Colon (tissue), 2 donors: ENCODE results near the gene COG8.

ENCODE experiments used
- FAIRE-seq: peaks from 2 replicates; lab custom pipeline; 2012; peaks lifted over from hg19 to GRCh38; lab: Jason Lieb, UNC
- donor health status: control.
- donor health status: control.

COG8 gene

GRCh38 chr16:69345923-69346322 lies 6.6 kb upstream of the COG8 start:
- no peak for FAIRE-seq

- FAIRE-seq: no peak
These were observed 4.8 kb upstream of the COG8 start for GRCh38 chr16:69344171-69344570.

GRCh38 chr16:69340095-69340644 lies 806 bp upstream of the COG8 start:
- FAIRE-seq: no peak

DNA sequence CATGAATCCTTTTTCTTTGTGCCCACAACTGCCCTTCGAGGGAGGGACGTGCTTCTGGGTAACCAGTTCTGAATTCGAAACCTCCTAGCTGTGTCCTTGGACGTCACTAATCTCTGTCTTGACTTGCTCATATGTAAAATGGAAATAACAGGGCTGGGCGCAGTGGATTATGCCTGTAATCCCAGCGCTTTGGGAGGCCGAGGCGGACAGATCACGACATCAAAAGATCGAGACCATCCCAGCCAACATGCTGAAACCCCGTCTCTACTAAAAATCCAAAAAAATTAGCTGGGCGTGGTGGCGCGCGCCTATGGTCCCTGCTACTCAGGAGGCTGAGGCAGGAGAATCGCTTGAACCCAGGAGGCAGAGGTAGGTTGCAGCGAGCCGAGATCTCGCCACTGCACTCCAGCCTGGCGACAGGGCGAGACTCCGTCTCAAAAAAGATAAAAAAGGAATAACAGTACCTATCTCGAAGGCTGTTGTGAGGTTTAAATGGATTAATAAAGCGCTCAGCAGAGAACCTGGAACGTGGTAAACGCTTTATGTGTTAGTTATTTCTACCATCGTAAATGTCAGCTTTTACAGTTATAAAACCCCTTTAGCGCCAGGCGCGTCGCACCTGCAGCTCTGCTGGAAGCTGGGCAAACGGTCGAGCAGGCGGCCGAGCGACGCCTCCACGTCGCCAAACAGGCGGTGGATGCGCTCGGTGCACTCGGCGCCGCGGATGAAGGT lies 641 bp downstream of the COG8 start:
- no peak for FAIRE-seq

DNA sequence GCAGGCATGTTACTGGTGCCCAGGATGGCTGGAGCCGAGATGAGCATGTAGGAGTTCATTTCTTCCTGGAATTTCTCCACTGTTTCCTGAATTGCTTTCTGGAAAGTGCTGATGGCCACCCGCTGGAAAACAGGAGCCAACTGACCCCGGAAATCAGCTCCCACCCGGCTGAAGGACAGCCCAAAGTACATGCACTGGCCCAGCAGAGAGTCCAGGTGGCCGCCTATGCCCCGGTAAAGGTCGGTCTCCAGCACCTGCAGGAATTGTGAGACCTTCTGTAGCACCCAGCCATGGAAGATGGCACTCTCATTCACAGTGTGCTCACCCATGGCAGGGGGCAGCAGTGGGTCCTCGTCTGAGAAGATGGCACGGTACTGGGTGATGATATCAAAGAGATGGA lies 4.7 kb downstream of the COG8 start:
- FAIRE-seq: no peak

DNA sequence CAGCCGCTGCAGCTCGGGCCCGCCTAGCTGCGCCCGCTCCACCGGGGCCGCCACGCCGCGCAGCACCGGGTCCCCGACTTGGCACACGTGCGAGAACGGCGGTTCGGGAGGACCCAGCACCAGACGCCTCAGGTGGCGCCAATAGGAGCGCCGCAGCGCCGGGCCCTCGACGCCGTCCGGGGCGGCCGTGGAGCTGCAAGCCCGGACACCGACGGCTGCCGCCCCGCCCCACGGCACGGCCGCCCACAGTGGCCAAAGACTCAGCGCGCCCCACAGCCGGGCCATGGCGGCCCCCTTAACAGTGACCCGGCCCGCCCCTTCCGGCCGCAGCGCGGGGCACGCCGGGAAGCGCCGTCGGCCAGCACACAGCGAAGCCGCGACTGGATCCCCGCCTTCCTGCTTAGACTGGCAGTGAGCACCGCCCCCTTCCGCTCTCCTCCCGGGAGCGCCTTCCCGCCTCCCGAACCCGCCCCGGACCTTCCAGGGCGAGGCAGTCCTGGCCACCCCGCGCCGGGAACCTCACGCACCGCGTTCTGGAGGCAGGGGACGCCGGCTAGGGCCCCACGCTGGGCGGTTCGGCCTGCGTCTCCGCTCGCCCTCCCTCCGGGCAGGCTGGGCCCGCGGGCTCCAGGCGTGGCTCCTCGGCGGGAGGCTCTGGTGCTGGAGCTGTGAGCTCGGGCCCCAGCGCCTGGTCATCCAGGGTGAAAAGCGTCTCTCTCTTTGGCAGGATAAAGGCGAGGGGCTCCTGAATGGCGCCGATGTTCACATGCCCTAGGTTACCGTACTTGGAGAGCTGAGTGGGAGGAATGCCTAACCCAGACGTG lies 8.9 kb downstream of the COG8 start, which contains the start of gene PDF:
PDF (minus strand) TSS at position 303 of the 824 bp plus-strand sequence; CDS start at position 285, 18 bp downstream.
- FAIRE-seq: no peak

DNA sequence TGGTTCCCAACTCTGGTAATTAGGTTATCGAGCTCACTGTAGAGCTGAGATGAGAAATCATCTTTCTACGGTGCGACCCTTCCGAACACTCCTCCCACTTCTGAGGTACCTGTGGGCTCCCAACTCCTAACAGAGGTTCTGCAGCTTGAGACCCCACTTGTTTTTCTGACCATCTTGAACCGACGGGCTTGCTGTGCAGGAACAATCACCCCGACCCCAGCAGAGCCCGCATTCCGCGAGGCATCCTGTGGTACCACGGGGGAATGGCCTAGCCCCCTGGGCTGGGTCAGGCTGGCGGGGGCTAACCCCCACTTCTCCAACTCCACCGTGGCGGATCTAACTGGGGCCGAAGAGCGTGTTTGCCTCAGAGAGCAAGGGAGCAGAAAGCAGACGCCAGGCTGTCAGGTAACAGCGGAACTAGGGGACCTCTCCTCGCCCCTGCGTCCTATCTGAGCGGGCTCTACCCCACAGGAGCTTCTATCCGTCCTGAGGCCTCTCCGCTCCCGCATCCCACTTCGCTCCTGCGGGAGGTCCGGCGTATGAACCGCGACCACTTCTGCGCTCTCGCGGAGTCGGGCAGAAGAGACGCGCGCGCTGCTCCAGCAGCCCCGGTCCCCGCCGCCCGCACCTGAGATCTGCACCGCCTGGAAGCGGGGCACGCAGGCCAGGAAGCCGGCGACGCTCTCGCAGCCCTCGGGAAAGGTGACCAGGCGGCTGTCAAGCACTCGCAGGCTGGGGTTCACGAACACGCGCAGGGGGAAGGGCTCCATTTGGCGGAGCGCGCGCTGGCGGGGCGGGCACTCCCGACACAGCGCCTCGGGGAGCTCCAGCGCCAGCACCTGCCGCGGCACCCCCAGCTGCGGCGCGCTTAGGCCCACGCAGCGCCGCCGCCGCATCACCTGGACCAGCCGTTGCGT lies 9.7 kb downstream of the COG8 start:
- no peak for FAIRE-seq

DNA sequence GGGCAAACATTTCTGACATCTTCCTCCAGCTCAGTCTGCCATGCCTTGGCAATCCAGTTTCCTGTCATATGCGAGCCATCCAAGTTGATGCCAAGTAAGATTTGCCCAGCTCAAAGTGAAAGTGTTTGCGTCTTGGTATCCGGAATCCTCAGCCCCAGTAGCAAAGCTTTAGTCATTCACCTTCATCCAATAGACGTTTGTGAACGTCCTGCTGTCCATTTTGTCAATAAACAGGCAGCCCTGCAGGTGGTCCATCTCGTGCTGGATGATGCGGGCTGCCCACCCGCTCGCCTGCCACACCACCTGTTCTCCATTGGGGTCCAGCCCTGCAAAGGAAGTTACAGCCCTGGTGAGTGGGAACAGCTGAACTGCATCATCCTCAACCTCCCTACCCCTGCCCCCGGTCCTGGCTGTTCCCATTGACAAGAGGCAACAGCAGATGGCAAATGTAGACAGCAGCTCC lies 10.5 kb downstream of the COG8 start:
- FAIRE-seq: no peak

DNA sequence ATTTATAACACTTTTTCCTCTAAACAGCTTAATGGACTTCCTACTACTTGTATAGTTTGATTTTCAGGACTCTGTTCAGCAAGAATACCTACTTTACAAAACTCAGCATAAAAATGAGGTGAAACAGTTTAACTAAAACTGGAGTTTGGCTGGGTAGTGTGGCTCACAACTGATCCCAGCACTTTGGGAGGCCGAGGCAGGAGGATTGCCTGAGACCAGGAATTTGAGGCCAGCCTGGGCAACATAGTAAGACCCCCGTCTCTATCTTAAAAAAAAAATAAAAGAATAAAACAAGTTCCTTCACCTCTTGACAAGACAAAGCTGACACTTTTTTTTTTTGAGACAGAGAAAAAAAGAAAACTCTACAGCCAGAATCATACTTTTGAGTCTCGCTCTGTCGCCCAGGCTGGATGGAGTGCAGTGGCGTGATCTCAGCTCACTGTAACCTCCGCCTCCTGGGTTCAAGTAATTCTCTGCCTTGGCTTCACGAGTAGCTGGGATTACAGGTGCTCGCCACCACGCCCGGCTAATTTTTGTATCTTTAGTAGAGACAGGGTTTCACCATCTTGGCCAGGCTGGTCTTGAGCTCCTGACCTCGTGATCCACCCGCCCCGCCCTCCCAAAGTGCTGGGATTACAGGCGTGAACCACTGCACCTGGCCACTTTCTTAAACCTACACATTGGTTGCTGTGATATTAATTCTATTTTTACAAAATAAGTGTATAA lies 11.6 kb downstream of the COG8 start:
- FAIRE-seq: no peak

DNA sequence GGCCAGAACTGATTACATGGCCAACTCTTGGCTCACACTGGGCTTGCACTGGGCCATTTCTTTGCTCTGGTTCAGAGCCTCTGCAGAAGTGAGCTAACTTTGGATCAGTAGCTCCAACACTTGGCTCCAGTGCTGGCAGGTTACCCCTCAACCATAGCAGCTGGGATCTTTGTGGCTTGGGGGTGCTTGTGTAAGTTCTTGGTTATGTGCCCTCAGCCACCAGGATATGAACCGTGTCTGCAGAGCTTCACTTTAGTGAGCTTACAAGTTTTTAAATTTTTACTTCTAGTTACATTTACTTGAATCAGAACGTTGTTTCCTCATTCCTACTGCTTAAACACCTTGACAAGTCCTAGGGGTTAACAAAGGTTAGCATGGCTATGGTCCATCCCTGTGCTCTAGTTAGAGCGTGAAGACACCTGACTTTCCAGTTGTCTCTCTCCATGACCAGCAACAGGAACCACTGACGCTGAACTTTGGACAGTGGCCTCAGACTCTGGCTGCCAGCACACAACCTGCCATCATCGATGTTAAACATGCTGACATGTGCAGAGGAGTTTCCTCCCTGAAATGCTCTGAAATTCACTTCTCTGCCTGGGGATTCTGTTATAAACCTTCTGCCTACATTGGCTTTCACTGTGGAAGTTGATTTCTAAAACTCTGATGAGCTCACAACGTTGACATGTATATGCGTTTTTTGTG lies 13.0 kb downstream of the COG8 start:
- FAIRE-seq: no peak

GRCh38 chr16:69325784-69326171 lies 13.6 kb downstream of the COG8 start:
- no peak for FAIRE-seq

- FAIRE-seq: no peak
These were observed 14.6 kb downstream of the COG8 start for GRCh38 chr16:69324585-69325253.

- no peak for FAIRE-seq
These were observed 15.3 kb downstream of the COG8 start for GRCh38 chr16:69324013-69324531.

DNA sequence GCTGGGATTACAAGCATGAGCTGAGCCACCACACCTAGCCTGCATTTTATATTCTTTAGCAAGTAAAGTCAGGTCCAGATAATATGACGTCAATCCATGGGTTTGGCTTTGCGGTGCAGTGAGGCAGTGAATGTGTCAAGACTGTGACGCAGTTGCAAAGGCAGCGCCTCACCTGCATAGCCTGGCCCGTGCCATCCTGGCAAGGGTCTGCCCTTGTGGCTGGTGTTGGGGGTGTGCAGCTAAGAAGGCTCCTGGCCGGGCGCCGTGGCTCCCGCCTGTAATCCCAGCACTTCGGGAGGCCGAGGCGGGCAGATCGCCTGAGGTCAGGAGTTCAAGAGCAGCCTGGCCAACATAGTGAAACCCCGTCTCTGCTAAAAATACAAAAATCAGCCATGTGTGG lies 15.9 kb downstream of the COG8 start:
- no peak for FAIRE-seq

- FAIRE-seq: no peak
These were observed 17.0 kb downstream of the COG8 start for GRCh38 chr16:69322343-69322742.

- no peak for FAIRE-seq
These were observed 18.3 kb downstream of the COG8 start for GRCh38 chr16:69321080-69321479.

- FAIRE-seq: no peak
These were observed 18.7 kb downstream of the COG8 start for GRCh38 chr16:69320740-69321073.

GRCh38 chr16:69319826-69320739 lies 19.3 kb downstream of the COG8 start:
- no peak for FAIRE-seq

- no peak for FAIRE-seq
These were observed 20.0 kb downstream of the COG8 start for GRCh38 chr16:69319381-69319780.
